B cell (primary cell): ENCODE data around the gene DOCK6.

Source experiments
- EZH2 ChIP-seq: IDR thresholded peaks from 2 replicates; pipeline ENCODE4 v1.6.1; 2012; ENCODE audit warnings: borderline replicate concordance, low read depth, mild to moderate bottlenecking, moderate library complexity, low read length; ENCODE audit not compliant: insufficient read depth, poor library complexity, severe bottlenecking
- TF ChIP-seq, protein P1 (sequence below): fragments of 200-600 bp; IDR thresholded peaks from one replicate; pipeline ENCODE4 v1.8.0; 2022; ENCODE audit warnings: antibody characterized with exemption, mild to moderate bottlenecking

- TF ChIP-seq, protein P1, sequence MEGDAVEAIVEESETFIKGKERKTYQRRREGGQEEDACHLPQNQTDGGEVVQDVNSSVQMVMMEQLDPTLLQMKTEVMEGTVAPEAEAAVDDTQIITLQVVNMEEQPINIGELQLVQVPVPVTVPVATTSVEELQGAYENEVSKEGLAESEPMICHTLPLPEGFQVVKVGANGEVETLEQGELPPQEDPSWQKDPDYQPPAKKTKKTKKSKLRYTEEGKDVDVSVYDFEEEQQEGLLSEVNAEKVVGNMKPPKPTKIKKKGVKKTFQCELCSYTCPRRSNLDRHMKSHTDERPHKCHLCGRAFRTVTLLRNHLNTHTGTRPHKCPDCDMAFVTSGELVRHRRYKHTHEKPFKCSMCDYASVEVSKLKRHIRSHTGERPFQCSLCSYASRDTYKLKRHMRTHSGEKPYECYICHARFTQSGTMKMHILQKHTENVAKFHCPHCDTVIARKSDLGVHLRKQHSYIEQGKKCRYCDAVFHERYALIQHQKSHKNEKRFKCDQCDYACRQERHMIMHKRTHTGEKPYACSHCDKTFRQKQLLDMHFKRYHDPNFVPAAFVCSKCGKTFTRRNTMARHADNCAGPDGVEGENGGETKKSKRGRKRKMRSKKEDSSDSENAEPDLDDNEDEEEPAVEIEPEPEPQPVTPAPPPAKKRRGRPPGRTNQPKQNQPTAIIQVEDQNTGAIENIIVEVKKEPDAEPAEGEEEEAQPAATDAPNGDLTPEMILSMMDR, result no peak
- no peak for TF ChIP-seq EZH2
Measured at GRCh38 chr19:11180346-11180745, 82.0 kb downstream of the DOCK6 start.
